NCI-H1417 (cell line): ENCODE measurements around the gene NPM1.

Experiments used
- DNase-seq, 3 experiments: peaks; one replicate each; lab custom pipeline; 2025; lab: John Stamatoyannopoulos, UW

Gene NPM1

GRCh38 chr5:171450423-171451331 is 63.0 kb downstream of the NPM1 start:
- DNase-seq = no peak

DNA sequence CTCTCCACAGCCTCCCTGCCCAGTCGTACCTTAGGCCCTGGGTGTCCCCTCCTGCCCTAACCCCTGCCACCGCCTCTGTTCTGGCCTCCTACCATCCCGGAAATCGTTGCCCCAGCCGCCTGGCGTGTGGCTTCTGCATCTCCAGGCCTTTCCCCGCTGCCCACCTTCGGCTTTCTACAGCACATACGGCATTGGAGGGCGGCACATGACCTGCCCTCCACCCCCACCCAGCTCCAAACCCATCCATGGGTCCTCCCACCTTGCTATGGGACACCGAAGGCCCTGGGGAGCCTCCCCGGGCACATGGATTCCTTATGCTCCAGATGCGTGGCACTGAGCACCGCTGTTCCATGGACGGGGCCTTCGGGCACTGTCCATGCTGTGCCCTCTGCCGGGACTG is 63.8 kb downstream of the NPM1 start:
- DNase-seq = no peak

- no peak for DNase-seq
These were observed 65.5 kb downstream of the NPM1 start for GRCh38 chr5:171453056-171453725.

DNA sequence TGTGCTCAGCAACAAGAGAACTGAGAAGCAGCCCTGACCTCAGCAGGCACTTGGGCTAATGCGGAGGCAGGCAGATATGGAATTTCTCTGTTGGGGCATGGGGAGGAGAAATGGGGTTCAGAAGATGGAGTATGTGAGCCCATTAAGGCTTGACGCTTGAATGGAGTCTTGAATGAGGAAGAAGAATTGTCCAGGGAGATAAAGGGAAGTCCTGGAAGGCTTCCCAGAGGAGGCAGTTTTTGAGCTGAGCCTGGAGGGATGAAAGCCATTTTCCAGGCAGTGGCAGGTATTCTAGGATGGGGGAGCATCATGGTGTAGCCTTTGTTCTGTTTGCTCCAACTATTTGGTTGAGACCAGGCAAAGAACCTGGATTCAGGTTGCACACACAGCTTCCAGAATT is 66.3 kb downstream of the NPM1 start:
- DNase-seq = no peak

- no peak for DNase-seq
These were observed 66.9 kb downstream of the NPM1 start for GRCh38 chr5:171454549-171454948.

- no peak for DNase-seq
These were observed 67.9 kb downstream of the NPM1 start for GRCh38 chr5:171455522-171455921.

DNA sequence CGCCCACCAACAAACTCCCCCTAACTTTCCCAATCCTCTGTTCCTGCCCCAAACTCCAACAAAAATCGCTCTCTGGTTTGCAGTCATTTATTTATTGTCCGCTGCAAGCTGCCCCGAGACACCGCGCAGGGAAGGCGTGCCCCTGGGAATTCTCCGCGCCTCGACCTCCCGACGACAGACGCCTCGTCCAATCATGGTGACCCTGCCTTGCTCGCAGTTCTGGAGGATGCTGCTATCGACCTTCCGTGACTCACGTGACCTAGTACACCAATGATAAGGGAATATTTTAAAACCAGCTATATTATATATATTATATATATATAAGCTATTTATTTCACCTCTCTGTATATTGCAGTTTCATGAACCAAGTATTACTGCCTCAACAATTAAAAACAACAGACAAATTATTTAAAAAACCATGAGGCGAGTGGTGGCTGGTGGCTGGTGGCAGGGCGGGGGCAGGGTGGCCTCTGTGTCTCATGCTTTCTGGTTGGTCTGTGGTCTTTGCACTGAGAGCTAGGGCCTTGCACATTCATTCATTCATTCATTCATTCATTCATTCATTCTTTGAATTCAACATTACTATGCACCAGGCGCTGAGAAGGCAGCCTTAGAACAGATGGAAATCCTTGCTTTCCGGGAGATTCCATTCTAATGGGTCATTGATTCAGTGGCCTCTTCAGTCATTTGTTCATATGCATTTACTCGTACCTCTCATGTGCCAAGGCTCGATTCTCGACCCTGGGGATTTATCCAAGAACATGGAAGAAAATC is 69.7 kb downstream of the NPM1 start:
- DNase-seq = no peak

DNA sequence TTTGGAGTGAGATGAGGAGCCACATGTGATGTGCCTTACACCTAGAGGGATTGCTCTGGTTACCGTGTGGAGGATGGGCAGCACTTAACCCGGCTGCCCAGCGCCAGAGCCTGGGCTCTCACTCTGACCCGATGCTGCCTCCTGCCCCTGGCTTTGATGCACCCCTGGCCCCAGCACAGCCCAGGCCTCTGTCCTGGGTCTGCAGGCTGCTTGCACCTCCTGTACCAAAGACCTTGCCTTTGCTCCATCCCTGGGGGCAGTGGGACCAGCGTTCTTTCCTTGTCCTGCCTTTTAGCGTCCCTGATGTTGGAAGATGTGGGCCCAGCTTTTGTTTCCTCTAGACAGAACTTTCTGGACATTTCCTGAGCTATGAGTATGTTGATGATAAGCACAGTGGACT is 72.2 kb downstream of the NPM1 start:
- DNase-seq = no peak
